OCI-LY1 (cell line): ENCODE measurements around the gene FBLN2.

Experiments used
- EZH2 ChIP-seq: fragments of 200-600 bp; sonication (generic), shearing (Covaris generic); IDR thresholded peaks from 2 replicates; pipeline ENCODE4 v1.8.0; 2017; ENCODE audit warnings: borderline replicate concordance, mixed run types, mild to moderate bottlenecking, antibody characterized with exemption, low read length, moderate library complexity, mixed read lengths
- TF ChIP-seq, protein P1 (sequence below): fragments of 200-600 bp; sonication (generic), shearing (Covaris generic); IDR thresholded peaks from 2 replicates; pipeline ENCODE4 v1.5.1; 2017; ENCODE audit warnings: mild to moderate bottlenecking, antibody characterized with exemption, low read length, moderate library complexity, mixed read lengths

DNA sequence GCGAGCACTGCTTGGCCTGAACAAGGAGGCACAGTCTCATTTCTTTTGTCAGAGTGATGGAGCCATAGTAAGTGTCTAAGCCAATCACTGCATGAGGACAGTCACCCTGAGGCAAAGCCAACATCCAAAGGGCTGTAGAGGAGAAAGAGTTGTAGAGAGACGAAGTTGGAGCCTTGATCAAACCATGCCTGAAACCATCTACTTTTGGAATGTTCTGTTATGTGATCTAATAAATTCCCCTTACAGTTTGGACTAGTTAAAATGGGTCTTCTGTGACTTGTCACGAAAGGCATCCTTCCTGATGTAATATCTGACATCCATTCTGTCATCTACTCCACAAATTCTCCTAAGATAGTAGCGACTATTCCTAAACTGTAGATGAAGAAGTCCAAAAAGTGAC, 128.3 kb downstream of the FBLN2 start:
- TF ChIP-seq, protein P1, sequence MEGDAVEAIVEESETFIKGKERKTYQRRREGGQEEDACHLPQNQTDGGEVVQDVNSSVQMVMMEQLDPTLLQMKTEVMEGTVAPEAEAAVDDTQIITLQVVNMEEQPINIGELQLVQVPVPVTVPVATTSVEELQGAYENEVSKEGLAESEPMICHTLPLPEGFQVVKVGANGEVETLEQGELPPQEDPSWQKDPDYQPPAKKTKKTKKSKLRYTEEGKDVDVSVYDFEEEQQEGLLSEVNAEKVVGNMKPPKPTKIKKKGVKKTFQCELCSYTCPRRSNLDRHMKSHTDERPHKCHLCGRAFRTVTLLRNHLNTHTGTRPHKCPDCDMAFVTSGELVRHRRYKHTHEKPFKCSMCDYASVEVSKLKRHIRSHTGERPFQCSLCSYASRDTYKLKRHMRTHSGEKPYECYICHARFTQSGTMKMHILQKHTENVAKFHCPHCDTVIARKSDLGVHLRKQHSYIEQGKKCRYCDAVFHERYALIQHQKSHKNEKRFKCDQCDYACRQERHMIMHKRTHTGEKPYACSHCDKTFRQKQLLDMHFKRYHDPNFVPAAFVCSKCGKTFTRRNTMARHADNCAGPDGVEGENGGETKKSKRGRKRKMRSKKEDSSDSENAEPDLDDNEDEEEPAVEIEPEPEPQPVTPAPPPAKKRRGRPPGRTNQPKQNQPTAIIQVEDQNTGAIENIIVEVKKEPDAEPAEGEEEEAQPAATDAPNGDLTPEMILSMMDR: no peak
- no peak for TF ChIP-seq EZH2
